Astrocyte (in vitro differentiated cells and primary cell): Measurements from ENCODE around the gene SLC26A2.

Source experiments
- CTCF ChIP-seq: IDR thresholded peaks from 2 replicates; pipeline ENCODE4 v1.5.1; 2011; ENCODE audit warnings: low read depth, mild to moderate bottlenecking, inconsistent platforms, low read length, moderate library complexity; ENCODE audit not compliant: insufficient read depth
- EZH2 ChIP-seq: IDR thresholded peaks from 2 replicates; pipeline ENCODE4 v1.6.1; 2012; ENCODE audit warnings: mild to moderate bottlenecking, low read length, inconsistent platforms; ENCODE audit not compliant: insufficient read depth

- no peak for TF ChIP-seq CTCF
- TF ChIP-seq EZH2, result no peak
Measured at GRCh38 chr5:149913436-149914419, 46.8 kb upstream of the SLC26A2 start.
